Measurements from ENCODE around the gene NDUFS2.
A peak's percentile ranks its signal among the peaks of the same experiment; 100 is the strongest.
"Not testable (repeated sequence)": the region's sequence is repeated elsewhere in the genome, so short reads cannot be mapped to it uniquely, and the experiment has no call there.

The NDUFS2 gene

GRCh38 chr1:161214369-161214768 lies 12.2 kb downstream of the NDUFS2 start:
- DNase-seq: no peak
- intact Hi-C loops (cut with DNase I): no loop called here

- peak in 16 of 42 donors; percentile 33 to 68 (median 52) for DNase-seq
- intact Hi-C loops (cut with DNase I): no loop called here
These were observed 12.9 kb downstream of the NDUFS2 start, which contains the start of gene FCER1G for GRCh38 chr1:161215076-161215475. TSS of gene FCER1G (plus strand) at chr1:161215295. CDS start at chr1:161215322, 27 bp downstream.

- DNase-seq: peak in 1 of 42 donors; percentile 10
- intact Hi-C loops (cut with DNase I): no loop called here
These were observed 15.0 kb downstream of the NDUFS2 start for GRCh38 chr1:161216945-161217712.

DNA sequence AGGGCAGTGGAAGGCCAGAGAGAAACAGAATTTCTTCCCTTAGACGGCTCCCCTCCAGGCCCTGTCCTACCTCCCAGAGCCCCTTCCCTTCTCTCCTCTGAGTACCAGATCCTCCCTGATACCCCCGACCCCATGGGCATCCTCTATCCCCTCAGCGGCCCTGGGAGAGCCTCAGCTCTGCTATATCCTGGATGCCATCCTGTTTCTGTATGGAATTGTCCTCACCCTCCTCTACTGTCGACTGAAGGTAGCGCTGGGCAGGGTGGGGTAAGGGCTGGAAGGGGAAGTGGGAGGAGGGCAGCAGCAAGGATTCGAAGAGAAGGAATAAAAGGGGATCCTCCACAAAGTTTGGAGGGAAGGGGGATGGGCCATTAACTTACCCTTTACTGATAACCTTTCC lies 15.7 kb downstream of the NDUFS2 start:
- intact Hi-C loops (cut with DNase I): no loop called here
- no peak for DNase-seq

GRCh38 chr1:161218301-161219077 lies 16.3 kb downstream of the NDUFS2 start:
- DNase-seq: no peak

GRCh38 chr1:161219078-161219892 lies 17.1 kb downstream of the NDUFS2 start:
- no peak for DNase-seq
- intact Hi-C loops (cut with DNase I): no loop called here

More at GRCh38 chr1:161218301-161219077, 16.3 kb downstream of the NDUFS2 start:
- intact Hi-C loops (cut with DNase I): no loop called here

- intact Hi-C loops (cut with DNase I): no loop called here
- no peak for DNase-seq
These were observed 17.8 kb downstream of the NDUFS2 start for GRCh38 chr1:161220002-161220401.

DNA sequence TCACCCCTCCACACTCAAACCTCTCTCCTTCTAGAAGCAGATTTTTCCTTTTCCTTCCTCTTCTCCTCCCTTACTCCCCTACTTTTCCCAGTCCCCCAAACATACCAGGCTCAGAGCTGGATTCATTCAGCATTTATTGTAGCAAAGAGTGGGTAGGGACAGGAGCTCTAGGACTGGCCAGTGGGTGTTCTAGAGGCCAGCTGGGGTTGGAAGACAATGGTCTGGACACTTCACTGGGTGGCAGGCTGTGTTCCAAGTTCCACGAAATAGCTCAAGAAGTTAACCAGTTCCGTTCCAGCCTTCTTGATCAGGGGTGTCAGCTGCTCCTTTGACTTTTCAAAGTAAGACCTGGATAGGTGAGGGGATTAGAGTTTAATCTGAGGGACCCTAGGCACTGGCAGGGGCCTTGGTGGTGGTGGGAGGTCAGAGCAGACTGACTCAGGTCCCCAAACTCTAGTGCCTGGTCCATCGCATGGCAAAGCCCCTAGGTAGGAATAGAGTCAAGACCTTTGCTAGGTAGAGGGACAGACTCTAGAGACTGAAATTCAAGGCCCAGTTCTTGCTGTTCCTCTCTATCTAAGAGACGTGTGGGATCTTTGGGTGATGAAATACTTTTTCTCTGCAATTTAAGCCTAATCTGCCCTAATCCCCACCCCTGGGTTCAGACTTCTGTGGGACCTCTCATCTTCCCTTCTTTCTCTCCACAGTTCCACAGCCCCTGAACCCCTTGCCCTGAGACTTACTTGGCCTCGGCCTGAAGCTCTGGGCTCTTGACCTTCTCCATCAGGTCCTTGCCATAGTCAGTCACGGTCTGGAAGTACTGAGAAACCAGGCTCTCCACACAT lies 20.2 kb downstream of the NDUFS2 start:
- intact Hi-C loops (cut with DNase I): no loop called here
- DNase-seq: no peak

GRCh38 chr1:161223805-161224694 lies 21.9 kb downstream of the NDUFS2 start:
- intact Hi-C loops (cut with DNase I): no loop called here
- no peak for DNase-seq

DNA sequence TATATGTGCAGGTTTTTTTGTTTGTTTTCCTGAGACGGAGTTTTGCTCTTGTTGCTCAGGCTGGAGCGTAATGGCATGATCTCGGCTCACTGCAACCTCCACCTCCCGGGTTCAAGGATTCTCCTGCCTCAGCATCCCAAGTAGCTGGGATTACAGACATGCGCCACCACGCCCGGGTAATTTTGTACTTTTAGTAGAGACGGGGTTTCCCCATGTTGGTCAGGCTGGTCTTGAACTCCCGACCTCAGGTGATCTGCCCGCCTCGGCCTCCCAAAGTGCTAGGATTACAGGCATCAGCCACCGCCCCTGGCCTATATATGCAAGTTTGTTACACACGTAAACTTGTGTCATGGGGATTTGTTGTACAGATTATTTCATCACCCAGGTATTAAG lies 22.5 kb downstream of the NDUFS2 start:
- intact Hi-C loops (cut with DNase I): loop anchor here (5.0 kb wide), 3 partner anchors 68 to 163 kb away; partner anchors contain the start of gene SDHC
- not testable (repeated sequence) for DNase-seq

GRCh38 chr1:161225178-161225533 lies 23.0 kb downstream of the NDUFS2 start:
- intact Hi-C loops (cut with DNase I): loop anchor here (5.0 kb wide), 3 partner anchors 67 to 162 kb away; partner anchors contain the start of gene SDHC
- DNase-seq: no peak

GRCh38 chr1:161225534-161226319 lies 23.6 kb downstream of the NDUFS2 start, which contains the start of gene TOMM40L:
TSS of gene TOMM40L (plus strand) at chr1:161226060. CDS start at chr1:161226490, 430 bp downstream.
- intact Hi-C loops (cut with DNase I): loop anchor here (2.0 to 5.0 kb wide), 4 partner anchors 23 to 162 kb away; partner anchors contain the start of genes NDUFS2 and SDHC
- DNase-seq: peak; percentile 82 to 98 (median 93)

DNA sequence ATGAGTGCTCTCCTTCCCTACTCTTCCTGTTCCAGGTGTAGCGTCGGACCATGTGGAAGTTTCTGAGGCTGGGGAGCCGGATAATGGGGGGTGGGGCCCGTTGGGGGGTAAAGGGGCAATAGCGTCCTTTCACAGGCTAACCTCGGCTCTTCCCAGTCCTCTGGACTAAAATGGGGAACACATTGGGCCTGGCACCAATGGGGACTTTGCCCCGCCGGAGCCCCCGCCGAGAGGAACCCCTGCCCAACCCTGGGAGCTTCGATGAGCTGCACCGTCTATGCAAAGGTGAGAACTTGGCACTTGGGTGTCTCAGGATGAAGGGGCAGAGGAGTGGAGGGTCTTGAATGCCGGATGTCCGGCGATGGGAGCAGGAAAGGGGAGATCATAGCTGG lies 24.1 kb downstream of the NDUFS2 start:
- intact Hi-C loops (cut with DNase I): loop anchor here (2.0 to 5.0 kb wide), 4 partner anchors 24 to 161 kb away; partner anchors contain the start of genes NDUFS2 and SDHC
- DNase-seq: peak in 2 of 42 donors; percentile 19 to 25

- no peak for DNase-seq
- intact Hi-C loops (cut with DNase I): loop anchor here (2.0 to 5.0 kb wide), 4 partner anchors 24 to 161 kb away; partner anchors contain the start of genes NDUFS2 and SDHC
These were observed 24.6 kb downstream of the NDUFS2 start for GRCh38 chr1:161226759-161227158.

- peak; percentile 76 to 96 (median 89) for DNase-seq
These were observed 25.2 kb downstream of the NDUFS2 start for GRCh38 chr1:161227196-161227871.

More at GRCh38 chr1:161227196-161227871, 25.2 kb downstream of the NDUFS2 start:
- intact Hi-C loops (cut with DNase I): loop anchor here (2.0 to 5.0 kb wide), 4 partner anchors 25 to 160 kb away; partner anchors contain the start of genes NDUFS2 and SDHC

All from head of caudate nucleus (tissue), 42 donors.